Keratinocyte (primary cell): ENCODE measurements around the gene SF3A1. TPM values are rescaled to one million over a fixed set of nuclear protein-coding genes. Genes with fewer than 3 reads are reported as not detected.
"Not testable (repeated sequence)": the region's sequence is repeated elsewhere in the genome, so short reads cannot be mapped to it uniquely, and the experiment has no call there.

Experiments
- DNase-seq: peaks from one replicate; pipeline ENCODE4 v3.0.0-alpha.2; 2011; ENCODE audit warnings: low read depth, missing footprints, low spot score
- FAIRE-seq: peaks from 2 replicates; lab custom pipeline; 2011; peaks lifted over from hg19 to GRCh38; lab: Jason Lieb, UNC
- H2AFZ ChIP-seq: 2 replicates; pipeline ENCODE4 v1.6.0; 2012; ENCODE audit warnings: low read length, control low read depth, inconsistent platforms; ENCODE audit not compliant: control insufficient read depth
- H3K27ac ChIP-seq: 2 replicates; pipeline ENCODE4 v1.5.1; 2011; ENCODE audit warnings: low read length; ENCODE audit not compliant: control insufficient read depth, insufficient read depth
- H3K27me3 ChIP-seq: 3 replicates; pipeline ENCODE4 v1.6.0; 2011; ENCODE audit warnings: low read length; ENCODE audit not compliant: control insufficient read depth, insufficient read depth; ENCODE audit errors: extremely low read depth
- H3K36me3 ChIP-seq, 2 experiments: 2 replicates in 1 of 2; 3 replicates in 1 of 2; pipeline ENCODE4 v1.5.1; 2011; ENCODE audit warnings: low read length in 2 of 2, mild to moderate bottlenecking in 1 of 2; ENCODE audit not compliant: control insufficient read depth in 2 of 2, insufficient read depth in 2 of 2; ENCODE audit errors: extremely low read depth in 1 of 2
- H3K4me1 ChIP-seq: 3 replicates; pipeline ENCODE4 v1.5.1; 2011; ENCODE audit warnings: low read length; ENCODE audit not compliant: control insufficient read depth, insufficient read depth; ENCODE audit errors: extremely low read depth
- H3K4me2 ChIP-seq: 3 replicates; pipeline ENCODE4 v1.6.0; 2011; ENCODE audit warnings: low read depth, low read length; ENCODE audit not compliant: control insufficient read depth, insufficient read depth; ENCODE audit errors: extremely low read depth
- H3K4me3 ChIP-seq, 3 experiments: fragments of 200-600 bp in 1 of 3; sonication (generic) in 1 of 3; 2 replicates in 2 of 3; 3 replicates in 1 of 3; pipeline ENCODE4 v1.5.1; 2011 to 2016; ENCODE audit warnings: low read length in 3 of 3, mild to moderate bottlenecking in 3 of 3, control low read depth in 2 of 3, inconsistent platforms in 1 of 3, low read depth in 1 of 3, mixed read lengths in 1 of 3, mixed run types in 1 of 3, moderate library complexity in 1 of 3; ENCODE audit not compliant: control insufficient read depth in 2 of 3, insufficient read depth in 2 of 3; ENCODE audit errors: extremely low read depth in 1 of 3
- H3K79me2 ChIP-seq: 2 replicates; pipeline ENCODE4 v1.6.0; 2012; ENCODE audit warnings: low read length; ENCODE audit not compliant: control insufficient read depth, insufficient read depth
- H3K9ac ChIP-seq: 3 replicates; pipeline ENCODE4 v1.6.0; 2011; ENCODE audit warnings: low read length; ENCODE audit not compliant: control insufficient read depth, insufficient read depth; ENCODE audit errors: extremely low read depth
- H3K9me1 ChIP-seq: 3 replicates; pipeline ENCODE4 v1.6.0; 2011; ENCODE audit warnings: low read length; ENCODE audit not compliant: control insufficient read depth, insufficient read depth; ENCODE audit errors: extremely low read depth
- H3K9me3 ChIP-seq: 2 replicates; pipeline ENCODE4 v1.5.1; 2012; ENCODE audit warnings: low read depth, low read length; ENCODE audit not compliant: control insufficient read depth
- H4K20me1 ChIP-seq: 3 replicates; pipeline ENCODE4 v1.6.0; 2011; ENCODE audit warnings: low read length; ENCODE audit not compliant: control insufficient read depth, insufficient read depth; ENCODE audit errors: extremely low read depth
- EZH2 ChIP-seq: IDR thresholded peaks from one replicate; pipeline ENCODE4 v1.6.1; 2012; ENCODE audit warnings: inconsistent platforms, mild to moderate bottlenecking, low read length, moderate library complexity
- dilution Hi-C: fragments of 300-500 bp; cut with MboI; formaldehyde crosslinking; loops from one replicate; pipeline ENCODE4 v1.7.0; 2020; ENCODE audit warnings: low sequenced_read_pairs; ENCODE audit not compliant: extremely low pct_ligation_motif_present
- polyA plus RNA-seq, 5 experiments: library from polyadenylated mRNA; depleted of rRNA in 3 of 5; stranded (reverse) in 3 of 5; stranded (forward) in 1 of 5; unstranded in 1 of 5; fragments of >200 nt; gene quantifications; 1 replicate in 1 of 5; 2 replicates in 3 of 5; 3 replicates in 1 of 5; pipeline versions ENCODE4 v1.2.1 to v1.2.3, GENCODE V29; 2011 to 2012; ENCODE audit warnings: missing spikeins in 2 of 5, low read depth in 1 of 5, low replicate concordance in 1 of 5
- TF ChIP-seq, protein P1 (sequence below), 3 experiments: IDR thresholded peaks in 1 of 3; conservative IDR thresholded peaks in 1 of 3; optimal IDR thresholded peaks in 1 of 3; 2 replicates in 2 of 3; 3 replicates in 1 of 3; pipeline versions ENCODE3 to v1.5.1; 2011; ENCODE audit warnings: low read length in 3 of 3, mild to moderate bottlenecking in 3 of 3, moderate library complexity in 2 of 3, control low read depth in 1 of 3, inconsistent platforms in 1 of 3; ENCODE audit not compliant: insufficient read depth in 2 of 3; ENCODE audit errors: extremely low read depth in 1 of 3

SF3A1 gene
- polyA plus RNA-seq, 1 donor (not counting 4 experiments of a cell fraction or from before 2014, with no cell fraction given): 34.2 TPM

DNA sequence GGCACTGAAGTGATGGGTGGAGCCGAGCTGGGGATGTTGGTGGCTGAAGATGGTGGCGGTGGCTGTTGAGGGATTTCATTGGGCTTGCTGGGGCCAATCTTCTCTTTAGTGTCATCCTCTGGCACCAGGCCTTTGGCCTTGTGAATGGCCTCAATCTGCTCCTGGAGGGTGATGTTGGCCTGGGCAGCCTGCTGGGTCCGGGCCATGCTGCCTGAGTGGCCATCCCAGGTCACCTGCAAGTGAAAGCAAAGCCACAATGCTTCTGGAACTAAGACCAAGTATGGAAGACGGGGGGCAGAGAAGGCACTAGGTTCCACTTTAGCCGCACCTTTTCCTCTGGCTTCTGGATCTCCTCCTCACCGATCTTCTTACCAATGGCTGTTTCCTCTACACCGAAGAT, 17.9 kb downstream of the SF3A1 start:
- no peaks in the 10 kb centered on the region for H3K79me2 ChIP-seq
- H3K27me3 ChIP-seq: no peaks in the 10 kb centered on the region
- DNase-seq (no peak), FAIRE-seq (no peak)
- H4K20me1 ChIP-seq: no peaks in the 10 kb centered on the region
- no peak overlapping the region for H2AFZ ChIP-seq
- dilution Hi-C loops: no loop called here
- no peak overlapping the region for H3K9ac ChIP-seq
- H3K4me3 ChIP-seq: no peak overlapping the region
- TF ChIP-seq, protein P1, sequence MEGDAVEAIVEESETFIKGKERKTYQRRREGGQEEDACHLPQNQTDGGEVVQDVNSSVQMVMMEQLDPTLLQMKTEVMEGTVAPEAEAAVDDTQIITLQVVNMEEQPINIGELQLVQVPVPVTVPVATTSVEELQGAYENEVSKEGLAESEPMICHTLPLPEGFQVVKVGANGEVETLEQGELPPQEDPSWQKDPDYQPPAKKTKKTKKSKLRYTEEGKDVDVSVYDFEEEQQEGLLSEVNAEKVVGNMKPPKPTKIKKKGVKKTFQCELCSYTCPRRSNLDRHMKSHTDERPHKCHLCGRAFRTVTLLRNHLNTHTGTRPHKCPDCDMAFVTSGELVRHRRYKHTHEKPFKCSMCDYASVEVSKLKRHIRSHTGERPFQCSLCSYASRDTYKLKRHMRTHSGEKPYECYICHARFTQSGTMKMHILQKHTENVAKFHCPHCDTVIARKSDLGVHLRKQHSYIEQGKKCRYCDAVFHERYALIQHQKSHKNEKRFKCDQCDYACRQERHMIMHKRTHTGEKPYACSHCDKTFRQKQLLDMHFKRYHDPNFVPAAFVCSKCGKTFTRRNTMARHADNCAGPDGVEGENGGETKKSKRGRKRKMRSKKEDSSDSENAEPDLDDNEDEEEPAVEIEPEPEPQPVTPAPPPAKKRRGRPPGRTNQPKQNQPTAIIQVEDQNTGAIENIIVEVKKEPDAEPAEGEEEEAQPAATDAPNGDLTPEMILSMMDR (optimal IDR thresholded peaks at IDR 0.05 in 1 of 3, IDR thresholded peaks at IDR 0.05 in 1 of 3, conservative IDR thresholded peaks at IDR 0.05 in 1 of 3; ENCODE audit: extremely low read depth in 1 of 3, insufficient read depth in 2 of 3, low read length in 3 of 3): no peak
- no peak for TF ChIP-seq EZH2
- no peaks in the 10 kb centered on the region for H3K9me1 ChIP-seq
- peaks cover 66 to 67% of the 10 kb centered on the region in 2 experiments for H3K36me3 ChIP-seq
- H3K4me1 ChIP-seq: no peaks in the 10 kb centered on the region
- no peak overlapping the region for H3K4me2 ChIP-seq
- no peak overlapping the region for H3K27ac ChIP-seq
- H3K9me3 ChIP-seq: no peaks in the 10 kb centered on the region

DNA sequence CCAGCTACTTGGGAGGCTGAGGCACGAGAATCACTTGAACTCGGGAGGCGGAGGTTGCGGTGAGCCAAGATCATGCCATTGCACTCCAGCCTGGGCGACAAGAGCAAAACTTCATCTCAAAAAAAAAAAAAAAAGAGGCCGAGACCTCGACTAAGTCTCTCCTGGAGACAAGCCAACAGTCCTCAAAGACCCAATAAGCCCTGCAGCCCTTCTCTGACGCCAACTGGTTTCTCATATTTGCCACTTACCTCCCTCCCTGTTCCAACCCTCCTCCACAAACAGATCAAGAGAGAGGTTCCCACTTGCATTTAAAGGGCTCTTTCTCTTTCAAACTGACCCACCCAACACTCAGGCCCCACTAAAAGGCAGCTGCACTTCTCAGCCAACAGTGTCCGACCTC, 18.4 kb downstream of the SF3A1 start:
- FAIRE-seq, H3K9me1 ChIP-seq, H2AFZ ChIP-seq, H3K4me2 ChIP-seq, H3K27me3 ChIP-seq, H3K9ac ChIP-seq, dilution Hi-C loops, H3K27ac ChIP-seq, H3K4me3 ChIP-seq, DNase-seq, H4K20me1 ChIP-seq, H3K79me2 ChIP-seq, H3K9me3 ChIP-seq, H3K4me1 ChIP-seq: not testable (repeated sequence)
- H3K36me3 ChIP-seq: peaks cover 66 to 69% of the 10 kb centered on the region in 2 experiments

GRCh38 chr22:30337461-30337778, 19.3 kb downstream of the SF3A1 start:
- Histone ChIP-seq H3K9ac (no peak overlapping the region), H3K79me2 (no peaks in the 10 kb centered on the region), H4K20me1 (no peaks in the 10 kb centered on the region), H3K36me3 (peaks cover 62 to 69% of the 10 kb centered on the region in 2 experiments), H3K27ac (no peak overlapping the region), H3K4me2 (no peak overlapping the region), H3K4me3 (no peak overlapping the region), H3K27me3 (no peaks in the 10 kb centered on the region), H3K4me1 (no peaks in the 10 kb centered on the region), H3K9me3 (no peaks in the 10 kb centered on the region), H2AFZ (no peak overlapping the region), H3K9me1 (no peaks in the 10 kb centered on the region)
- DNase-seq (no peak), FAIRE-seq (no peak)
- dilution Hi-C loops: no loop called here
- no peak for TF ChIP-seq EZH2
